H1 (cell line): ENCODE data around the gene ATP8B2. TPM values are rescaled to one million over a fixed set of nuclear protein-coding genes. Genes with fewer than 3 reads are reported as not detected.

Experiments used
- CTCF ChIA-PET: fragments of 300-600 bp; sonication (Branson Sonifier 250); formaldehyde crosslinking; loops from one replicate; lab custom pipeline; 2021; ENCODE audit not compliant: partially characterized antibody; lab: Charles Lee
- POLR2A ChIA-PET: fragments of 300-600 bp; sonication (Branson Sonifier 250); formaldehyde crosslinking; loops from one replicate; lab custom pipeline; 2021; ENCODE audit warnings: inconsistent platforms; ENCODE audit not compliant: partially characterized antibody; lab: Charles Lee
- DNase-seq, 2 experiments: peaks; one replicate each; pipeline versions ENCODE4 v3.0.0 to v3.0.0-alpha.2; 2010 to 2022; ENCODE audit warnings: low spot score in 2 of 2, low read depth in 1 of 2, mixed read lengths in 1 of 2
- FAIRE-seq: peaks from 2 replicates; lab custom pipeline; 2011; peaks lifted over from hg19 to GRCh38; lab: Jason Lieb, UNC
- H2AFZ ChIP-seq: 2 replicates; pipeline ENCODE4 v1.8.1; 2012; ENCODE audit warnings: low read length, inconsistent platforms
- H2AK5ac ChIP-seq: 2 replicates; pipeline ENCODE4 v1.6.1; 2013; ENCODE audit warnings: low read depth, low read length
- H2BK120ac ChIP-seq: replicated peaks from 2 replicates; pipeline ENCODE3; 2013; ENCODE audit warnings: low read depth, low read length, inconsistent platforms
- H2BK12ac ChIP-seq: 2 replicates; pipeline ENCODE4 v1.6.1; 2013; ENCODE audit warnings: low read depth, low read length
- H2BK15ac ChIP-seq: 2 replicates; pipeline ENCODE4 v1.6.1; 2013; ENCODE audit warnings: low read length
- H2BK20ac ChIP-seq: 2 replicates; pipeline ENCODE4 v1.6.1; 2013; ENCODE audit warnings: low read length
- H2BK5ac ChIP-seq: 2 replicates; pipeline ENCODE4 v1.6.1; 2013; ENCODE audit warnings: low read depth, low read length
- H3K14ac ChIP-seq: 2 replicates; pipeline ENCODE4 v1.6.1; 2013; ENCODE audit warnings: inconsistent platforms; ENCODE audit not compliant: insufficient read length
- H3K18ac ChIP-seq: 2 replicates; pipeline ENCODE4 v1.6.1; 2013; ENCODE audit warnings: low read length; ENCODE audit errors: extremely low read depth
- H3K23ac ChIP-seq: 2 replicates; pipeline ENCODE4 v1.6.1; 2013; ENCODE audit warnings: inconsistent platforms; ENCODE audit not compliant: insufficient read length
- H3K23me2 ChIP-seq: 2 replicates; pipeline ENCODE4 v1.6.1; 2013; ENCODE audit warnings: low read depth, low read length
- H3K27ac ChIP-seq: 2 replicates; pipeline ENCODE4 v1.6.1; 2011; ENCODE audit warnings: low read depth, low read length, inconsistent platforms
- H3K27me3 ChIP-seq, 4 experiments: replicated peaks in 1 of 4; 1 replicate in 1 of 4; 2 replicates in 3 of 4; pipeline versions ENCODE4 v1.6.1 to v1.8.1; 2011 to 2013; ENCODE audit warnings: low read length in 3 of 4, mild to moderate bottlenecking in 3 of 4, inconsistent platforms in 2 of 4, mixed read lengths in 2 of 4, moderate library complexity in 1 of 4; ENCODE audit not compliant: control insufficient read depth in 3 of 4, insufficient read depth in 3 of 4; ENCODE audit errors: extremely low read depth in 1 of 4
- H3K36me3 ChIP-seq, 4 experiments: 2 replicates each; pipeline versions ENCODE4 v1.6.1 to v1.8.1; 2011 to 2013; ENCODE audit warnings: mild to moderate bottlenecking in 4 of 4, low read length in 3 of 4, moderate library complexity in 2 of 4, control low read depth in 1 of 4, inconsistent platforms in 1 of 4; ENCODE audit not compliant: insufficient read depth in 4 of 4, control insufficient read depth in 2 of 4
- H3K4ac ChIP-seq: replicated peaks from 2 replicates; pipeline ENCODE3; 2013; ENCODE audit warnings: low read length, low read depth, mixed read lengths, inconsistent platforms; ENCODE audit not compliant: insufficient read length
- H3K4me1 ChIP-seq, 4 experiments: replicated peaks in 1 of 4; 1 replicate in 1 of 4; 2 replicates in 3 of 4; pipeline versions ENCODE4 v1.6.1 to v1.8.1; 2011 to 2013; ENCODE audit warnings: low read length in 3 of 4, inconsistent platforms in 2 of 4, mixed read lengths in 1 of 4; ENCODE audit not compliant: insufficient read depth in 4 of 4, control insufficient read depth in 3 of 4
- H3K4me2 ChIP-seq, 2 experiments: 2 replicates each; pipeline versions ENCODE4 v1.6.1 to v1.8.1; 2011 to 2013; ENCODE audit warnings: low read depth in 2 of 2, low read length in 2 of 2, control low read depth in 1 of 2, inconsistent platforms in 1 of 2, mild to moderate bottlenecking in 1 of 2; ENCODE audit not compliant: insufficient read depth in 1 of 2
- H3K4me3 ChIP-seq, 4 experiments: fragments of 200-600, 300-600 bp in 1 of 4; sonication (generic), shearing (Covaris generic), sonication (Bioruptor Twin) in 1 of 4; 2 replicates each; pipeline versions ENCODE4 v1.5.1 to v1.8.1; 2011 to 2016; ENCODE audit warnings: low read length in 4 of 4, low read depth in 3 of 4, control low read depth in 2 of 4, inconsistent platforms in 2 of 4, mild to moderate bottlenecking in 2 of 4, mixed read lengths in 1 of 4, moderate library complexity in 1 of 4; ENCODE audit not compliant: insufficient read depth in 2 of 4; ENCODE audit errors: extremely low read depth in 1 of 4
- H3K56ac ChIP-seq: replicated peaks from 2 replicates; pipeline ENCODE3; 2013; ENCODE audit warnings: low read depth, mild to moderate bottlenecking, mixed read lengths, low read length, inconsistent platforms; ENCODE audit not compliant: insufficient read length
- H3K79me1 ChIP-seq: 2 replicates; pipeline ENCODE4 v1.6.1; 2013; ENCODE audit warnings: low read depth, low read length, control low read depth
- H3K79me2 ChIP-seq, 2 experiments: 2 replicates each; pipeline versions ENCODE4 v1.6.1 to v1.8.1; 2012 to 2013; ENCODE audit warnings: low read length in 2 of 2, mild to moderate bottlenecking in 2 of 2, inconsistent platforms in 1 of 2; ENCODE audit not compliant: insufficient read depth in 2 of 2, control insufficient read depth in 1 of 2
- H3K9ac ChIP-seq, 4 experiments: replicated peaks in 1 of 4; 1 replicate in 1 of 4; 2 replicates in 3 of 4; pipeline versions ENCODE4 v1.6.1 to v1.8.1; 2011 to 2013; ENCODE audit warnings: low read depth in 3 of 4, low read length in 3 of 4, control low read depth in 2 of 4, mild to moderate bottlenecking in 2 of 4, moderate library complexity in 2 of 4, inconsistent platforms in 1 of 4; ENCODE audit errors: extremely low read depth in 1 of 4
- H3K9me3 ChIP-seq, 2 experiments: 2 replicates each; pipeline versions ENCODE4 v1.6.1 to v1.8.1; 2012 to 2013; ENCODE audit warnings: mild to moderate bottlenecking in 2 of 2, moderate library complexity in 2 of 2, control low read depth in 1 of 2, inconsistent platforms in 1 of 2, low read depth in 1 of 2, low read length in 1 of 2, mixed read lengths in 1 of 2; ENCODE audit not compliant: insufficient read depth in 2 of 2
- H4K20me1 ChIP-seq, 2 experiments: replicated peaks in 1 of 2; 2 replicates each; pipeline versions ENCODE3 to v1.8.1; 2011 to 2013; ENCODE audit warnings: inconsistent platforms in 2 of 2, low read length in 2 of 2, mild to moderate bottlenecking in 1 of 2; ENCODE audit not compliant: insufficient read depth in 2 of 2, control insufficient read depth in 1 of 2
- H4K5ac ChIP-seq: 2 replicates; pipeline ENCODE4 v1.6.1; 2013; ENCODE audit warnings: low read length, low read depth, mixed read lengths, inconsistent platforms; ENCODE audit not compliant: insufficient read length
- H4K8ac ChIP-seq: 2 replicates; pipeline ENCODE4 v1.8.0; 2013; ENCODE audit warnings: mild to moderate bottlenecking, moderate library complexity, low read length, inconsistent platforms; ENCODE audit not compliant: insufficient read depth; ENCODE audit errors: extremely low read depth
- H4K91ac ChIP-seq: replicated peaks from 2 replicates; pipeline ENCODE3; 2013; ENCODE audit warnings: low read length, mixed read lengths, inconsistent platforms; ENCODE audit not compliant: insufficient read length
- BCL11A ChIP-seq, 2 experiments: IDR thresholded peaks; one replicate each; pipeline ENCODE4 v1.6.1; 2011; ENCODE audit warnings: low read depth in 2 of 2, low read length in 2 of 2, mild to moderate bottlenecking in 2 of 2
- HDAC2 ChIP-seq, 2 experiments: fragments of 300-600 bp in 1 of 2; sonication (generic) in 1 of 2; IDR thresholded peaks; 2 replicates each; pipeline ENCODE4 v1.6.1; 2011 to 2012; ENCODE audit warnings: low read depth in 2 of 2, low read length in 2 of 2, mild to moderate bottlenecking in 2 of 2, moderate library complexity in 2 of 2, borderline replicate concordance in 1 of 2, inconsistent platforms in 1 of 2
- MAFK ChIP-seq: IDR thresholded peaks from 2 replicates; pipeline ENCODE4 v1.6.1; 2012; ENCODE audit warnings: low read depth, mild to moderate bottlenecking, improper control_type of control experiment, low read length
- RAD21 ChIP-seq, 2 experiments: IDR thresholded peaks in 1 of 2; conservative IDR thresholded peaks in 1 of 2; 2 replicates each; pipeline ENCODE4 v1.6.1; 2011; ENCODE audit warnings: low read depth in 2 of 2, low read length in 2 of 2, improper control_type of control experiment in 1 of 2, inconsistent platforms in 1 of 2, mild to moderate bottlenecking in 1 of 2, moderate library complexity in 1 of 2
- RFX5 ChIP-seq: IDR thresholded peaks from 2 replicates; pipeline ENCODE4 v1.6.1; 2011; ENCODE audit warnings: low read depth, low read length, improper control_type of control experiment, borderline replicate concordance
- SIX5 ChIP-seq: IDR thresholded peaks from 2 replicates; pipeline ENCODE4 v1.6.1; 2011; ENCODE audit warnings: mild to moderate bottlenecking, low read depth, low read length
- SUZ12 ChIP-seq: fragments of 200-600 bp; sonication (generic); IDR thresholded peaks from 2 replicates; pipeline ENCODE4 v1.6.1; 2012; ENCODE audit warnings: mild to moderate bottlenecking, inconsistent platforms, low read length, moderate library complexity, mixed read lengths
- TEAD4 ChIP-seq: IDR thresholded peaks from 2 replicates; pipeline ENCODE4 v1.6.1; 2012; ENCODE audit warnings: low read depth, low read length, inconsistent platforms, mixed read lengths
- WGBS, 2 experiments: shearing (Covaris generic) in 1 of 2; methylation state at CpG; one replicate each; pipeline versions ENCODE4 v1.1.6 to v1.1.7; 2013 to 2015; ENCODE audit warnings: low lambda C conversion rate in 2 of 2, mixed read lengths in 2 of 2, inconsistent platforms in 1 of 2, low coverage in 1 of 2, missing lambda C conversion rate in 1 of 2; ENCODE audit not compliant: insufficient replicate concordance in 2 of 2, insufficient coverage in 1 of 2, insufficient read length in 1 of 2; ENCODE audit errors: extremely low coverage in 1 of 2, missing lambda C conversion rate in 1 of 2; 5-methylcytosine and 5-hydroxymethylcytosine counted together
- polyA plus RNA-seq, 7 experiments: library from polyadenylated mRNA; depleted of rRNA in 3 of 7; stranded (reverse) in 5 of 7; unstranded in 2 of 7; fragments of >200 nt in 5 of 7; fragments of 200-250 nt in 2 of 7; gene quantifications; 1 replicate in 5 of 7; 2 replicates in 1 of 7; 4 replicates in 1 of 7; pipeline versions ENCODE4 v1.2.1 to v1.2.3, GENCODE V29; 2011 to 2013; ENCODE audit warnings: missing spikeins in 2 of 7, mixed read lengths in 2 of 7
- total RNA-seq: library from RNA; stranded (reverse); fragmentation: NEBNext Ultra II Directional; extraction: Animal tissue kit (Norgen Biotek cat#: 25700); gene quantifications from 2 replicates; pipeline ENCODE4 v1.2.1, GENCODE V29; 2021
- TF ChIP-seq, protein P1 (sequence below), 3 experiments: IDR thresholded peaks; 1 replicate in 2 of 3; 2 replicates in 1 of 3; pipeline versions ENCODE4 v1.5.1 to v1.6.1; 2011; ENCODE audit warnings: low read length in 3 of 3, mild to moderate bottlenecking in 3 of 3, inconsistent platforms in 2 of 3, low read depth in 1 of 3, moderate library complexity in 1 of 3; ENCODE audit not compliant: insufficient read depth in 1 of 3; ENCODE audit errors: control extremely low read depth in 1 of 3

ATP8B2 gene
- total and polyA plus RNA-seq, 2 of the 8 experiments (the other 6 are each of a cell fraction or from before 2014, with no cell fraction given), result 61.4 to 70.1 TPM

DNA sequence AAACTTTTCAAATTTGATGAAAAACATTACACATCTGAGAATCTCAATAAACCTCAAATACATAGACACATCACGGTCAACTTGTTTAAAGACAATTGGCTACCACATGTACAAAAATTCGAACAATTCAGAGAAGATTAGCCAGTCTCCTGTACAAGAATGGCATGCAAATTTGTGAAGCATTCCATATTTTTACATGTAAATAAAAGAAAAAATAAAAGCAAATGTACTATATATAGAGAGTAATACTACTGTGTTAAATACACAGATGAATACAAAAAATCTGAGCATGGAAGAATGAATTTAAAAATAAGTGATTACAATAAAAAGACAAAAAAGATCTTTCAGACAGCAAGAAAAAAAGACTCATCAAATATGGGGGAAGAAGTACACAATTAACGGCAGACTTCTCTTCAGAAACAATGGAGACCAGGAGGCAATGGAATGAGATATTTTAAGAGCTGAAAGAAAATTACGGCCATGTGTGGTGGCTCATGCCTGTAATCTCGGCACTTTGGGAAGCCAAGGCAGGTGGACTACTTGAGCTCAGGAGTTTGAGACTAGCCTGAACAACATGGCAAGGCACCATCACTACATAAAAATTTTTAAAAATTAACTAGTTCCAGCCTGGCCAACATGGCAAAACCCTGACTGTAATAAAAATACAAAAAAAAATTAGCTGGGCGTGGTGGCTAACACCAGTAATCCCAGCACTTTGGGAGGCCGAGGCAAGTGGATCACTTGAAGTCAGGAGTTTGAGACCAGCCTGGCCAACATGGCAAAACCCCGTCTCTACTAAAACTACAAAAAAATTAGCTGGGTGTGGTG, 29.7 kb upstream of the ATP8B2 start:
- no peak overlapping the region for H2BK15ac ChIP-seq
- no peak overlapping the region for H4K5ac ChIP-seq
- H2AK5ac ChIP-seq, result no peak overlapping the region
- DNase-seq (no peak), FAIRE-seq (no peak)
- no peaks in the 10 kb centered on the region for H3K79me1 ChIP-seq
- CTCF ChIA-PET, result interaction anchor here (0.6 to 2.8 kb wide), 6 partner anchors 19 to 112 kb away, joined by 3 to 10 read pairs (median 4); no protein-coding TSS in a partner anchor
- no peak overlapping the region for H2BK20ac ChIP-seq
- no peak overlapping the region for H3K4me2 ChIP-seq
- no peaks in the 10 kb centered on the region for H3K79me2 ChIP-seq
- H2BK5ac ChIP-seq, result no peak overlapping the region
- no peaks in the 10 kb centered on the region for H3K27me3 ChIP-seq
- no peaks in the 10 kb centered on the region for H4K20me1 ChIP-seq
- H2AFZ ChIP-seq, result no peak overlapping the region
- no peaks in the 10 kb centered on the region for H3K36me3 ChIP-seq
- H3K56ac ChIP-seq, result no peak overlapping the region
- H4K8ac ChIP-seq, result no peak overlapping the region
- WGBS, 2 experiments, result 83% methylated on average over 8 of the region's 8 CpGs; no CpG with 5 or more reads in 1 of the 2 experiments
- no peak overlapping the region for H4K91ac ChIP-seq
- no peaks in the 10 kb centered on the region for H3K4me1 ChIP-seq
- H3K23me2 ChIP-seq, result peaks cover 3% of the 10 kb centered on the region; the same call in 1 of the 2 replicates
- no peak overlapping the region for H3K4ac ChIP-seq
- no peak overlapping the region for H2BK12ac ChIP-seq
- H3K9ac ChIP-seq, result no peak overlapping the region
- no peak overlapping the region for H3K23ac ChIP-seq
- H3K14ac ChIP-seq, result no peak overlapping the region
- no peak overlapping the region for H2BK120ac ChIP-seq
- H3K18ac ChIP-seq, result no peak overlapping the region
- H3K27ac ChIP-seq, result no peak overlapping the region
- peaks cover 7 to 8% of the 10 kb centered on the region in 2 experiments for H3K9me3 ChIP-seq
- no peak overlapping the region for H3K4me3 ChIP-seq
- POLR2A ChIA-PET, result interaction anchor here (0.7 kb wide), 1 partner anchor 11 kb away, joined by 3 read pairs; no protein-coding TSS in a partner anchor
- TF ChIP-seq RFX5 (no peak), RAD21 (IDR thresholded peaks at IDR 0.05 in 1 of 2, conservative IDR thresholded peaks at IDR 0.05 in 1 of 2; ENCODE audit: low read depth in 2 of 2, low read length in 2 of 2) (no peak), HDAC2 (IDR thresholded peaks at IDR 0.05; ENCODE audit: borderline replicate concordance in 1 of 2, low read depth in 2 of 2, low read length in 2 of 2) (no peak), MAFK (no peak), BCL11A (IDR thresholded peaks at IDR 0.05; ENCODE audit: low read depth in 2 of 2, low read length in 2 of 2) (no peak), SUZ12 (no peak), SIX5 (no peak), TEAD4 (no peak)
- TF ChIP-seq, protein P1, sequence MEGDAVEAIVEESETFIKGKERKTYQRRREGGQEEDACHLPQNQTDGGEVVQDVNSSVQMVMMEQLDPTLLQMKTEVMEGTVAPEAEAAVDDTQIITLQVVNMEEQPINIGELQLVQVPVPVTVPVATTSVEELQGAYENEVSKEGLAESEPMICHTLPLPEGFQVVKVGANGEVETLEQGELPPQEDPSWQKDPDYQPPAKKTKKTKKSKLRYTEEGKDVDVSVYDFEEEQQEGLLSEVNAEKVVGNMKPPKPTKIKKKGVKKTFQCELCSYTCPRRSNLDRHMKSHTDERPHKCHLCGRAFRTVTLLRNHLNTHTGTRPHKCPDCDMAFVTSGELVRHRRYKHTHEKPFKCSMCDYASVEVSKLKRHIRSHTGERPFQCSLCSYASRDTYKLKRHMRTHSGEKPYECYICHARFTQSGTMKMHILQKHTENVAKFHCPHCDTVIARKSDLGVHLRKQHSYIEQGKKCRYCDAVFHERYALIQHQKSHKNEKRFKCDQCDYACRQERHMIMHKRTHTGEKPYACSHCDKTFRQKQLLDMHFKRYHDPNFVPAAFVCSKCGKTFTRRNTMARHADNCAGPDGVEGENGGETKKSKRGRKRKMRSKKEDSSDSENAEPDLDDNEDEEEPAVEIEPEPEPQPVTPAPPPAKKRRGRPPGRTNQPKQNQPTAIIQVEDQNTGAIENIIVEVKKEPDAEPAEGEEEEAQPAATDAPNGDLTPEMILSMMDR (IDR thresholded peaks at IDR 0.05; ENCODE audit: control extremely low read depth in 1 of 3, insufficient read depth in 1 of 3, low read depth in 1 of 3, low read length in 3 of 3), result no peak
